HG02610 (cell line): ENCODE measurements around the gene CLSTN2.

Experiments
- ATAC-seq: cut with Tn5 transposase; IDR thresholded peaks from one replicate; pipeline ENCODE4 v1.9.1; 2021; ENCODE audit warnings: mild to moderate bottlenecking, moderate library complexity; ENCODE audit not compliant: unreplicated experiment

The CLSTN2 gene

DNA sequence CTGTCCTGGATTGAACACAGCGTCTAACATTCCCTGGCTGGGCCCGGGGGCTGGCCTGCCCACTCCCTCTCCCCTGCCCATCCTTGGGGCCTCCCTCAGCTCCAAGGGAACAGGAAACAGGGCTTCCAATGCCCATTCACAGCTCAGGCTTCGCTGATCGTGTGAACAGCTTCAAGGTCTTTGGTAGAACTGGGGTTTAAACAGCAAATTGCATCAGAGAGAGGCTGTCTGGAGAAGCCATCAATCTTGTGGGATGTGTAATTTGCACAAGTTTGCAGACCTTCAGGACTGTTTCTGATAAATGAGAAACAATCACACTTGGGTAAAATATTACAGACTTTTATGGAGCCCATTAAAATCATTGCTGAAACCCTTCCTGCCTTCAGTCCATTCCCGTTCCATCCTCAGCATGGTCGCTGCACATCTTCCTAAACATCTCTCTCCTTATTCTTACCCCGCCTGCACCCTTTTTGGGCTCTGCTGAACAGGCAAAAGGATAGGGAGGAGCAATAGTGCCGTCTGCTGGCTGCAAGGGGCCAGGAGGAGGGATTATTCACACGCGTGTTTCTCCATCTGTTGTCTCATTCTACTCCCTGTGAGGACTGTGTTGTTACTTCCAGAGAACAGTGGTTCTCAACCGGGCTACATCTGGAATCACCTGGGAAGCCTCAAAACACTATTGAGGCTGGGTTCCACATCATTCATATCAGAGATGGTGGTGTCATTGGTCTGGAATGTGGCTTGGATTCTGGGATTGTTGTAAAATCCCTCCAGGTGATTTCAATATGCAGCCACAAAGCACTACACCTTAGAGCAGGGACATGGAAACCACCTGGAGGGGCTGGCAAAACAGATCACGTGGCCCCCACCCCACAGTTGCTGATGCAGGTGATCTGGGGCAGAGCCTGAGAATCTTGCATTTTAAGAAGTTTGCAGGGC lies 116.3 kb downstream of the CLSTN2 start:
- no peak for ATAC-seq

DNA sequence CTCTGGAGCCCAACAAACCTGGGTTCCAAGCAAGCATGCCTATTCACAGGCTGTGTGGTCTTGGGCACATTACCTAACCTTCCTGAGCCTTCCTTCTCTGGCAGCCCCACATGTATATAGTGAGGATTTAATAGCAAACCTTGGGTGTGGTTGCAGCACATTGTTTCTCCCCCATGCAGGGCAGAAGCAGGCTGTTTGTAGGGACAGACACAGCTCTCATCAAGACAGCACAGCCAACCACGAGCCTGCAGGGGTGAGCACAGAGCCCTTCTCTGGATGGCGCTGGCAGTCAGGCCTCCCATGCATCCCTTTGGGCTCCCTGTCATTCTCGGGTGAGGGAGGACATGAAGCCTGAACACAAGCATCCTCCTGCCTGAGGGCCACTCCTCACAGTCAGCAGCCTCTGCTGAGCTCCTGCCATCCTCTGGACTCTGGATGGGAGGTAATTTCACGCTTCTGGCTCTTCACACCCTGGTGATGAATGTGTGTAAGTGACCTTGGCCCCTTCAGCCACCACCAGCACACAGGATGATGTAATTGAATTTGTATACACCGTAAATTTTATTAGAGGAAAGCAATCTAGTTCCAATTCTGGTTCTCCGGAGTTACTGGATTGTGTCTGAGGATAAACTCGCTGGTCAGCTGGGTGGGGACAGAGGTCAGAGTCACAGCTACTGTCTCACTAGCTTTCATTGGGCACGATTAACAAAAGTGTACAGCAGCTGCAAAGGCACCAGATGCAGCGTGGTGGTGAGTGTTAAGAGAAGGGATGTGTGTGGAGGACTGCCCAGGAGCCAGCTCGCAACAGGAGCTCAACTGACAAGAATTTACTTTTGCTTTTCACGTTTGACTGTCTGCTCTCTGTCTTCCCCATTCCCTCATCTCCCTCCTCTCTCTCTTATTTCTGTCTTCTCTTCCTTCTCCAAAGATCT lies 118.1 kb downstream of the CLSTN2 start:
- no peak for ATAC-seq

DNA sequence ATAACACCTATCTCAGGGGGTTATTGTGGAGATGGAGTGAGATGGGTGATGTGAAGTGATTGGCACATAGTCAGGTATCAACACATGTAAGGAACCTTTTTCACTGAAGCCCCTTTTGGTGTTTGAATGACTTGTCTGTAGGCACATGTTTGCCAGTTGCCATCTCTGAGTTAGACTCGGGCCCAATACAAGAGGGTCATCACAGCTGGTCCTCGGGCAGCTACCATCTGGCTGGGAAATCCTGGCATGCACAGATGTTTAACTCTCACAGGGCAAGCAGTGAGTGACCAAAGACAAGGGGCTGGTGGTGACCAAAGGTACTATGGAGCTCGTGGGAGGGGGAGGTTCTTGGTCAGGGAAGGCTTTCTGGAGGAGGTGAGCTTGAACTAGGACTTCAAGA lies 118.8 kb downstream of the CLSTN2 start:
- ATAC-seq = no peak

DNA sequence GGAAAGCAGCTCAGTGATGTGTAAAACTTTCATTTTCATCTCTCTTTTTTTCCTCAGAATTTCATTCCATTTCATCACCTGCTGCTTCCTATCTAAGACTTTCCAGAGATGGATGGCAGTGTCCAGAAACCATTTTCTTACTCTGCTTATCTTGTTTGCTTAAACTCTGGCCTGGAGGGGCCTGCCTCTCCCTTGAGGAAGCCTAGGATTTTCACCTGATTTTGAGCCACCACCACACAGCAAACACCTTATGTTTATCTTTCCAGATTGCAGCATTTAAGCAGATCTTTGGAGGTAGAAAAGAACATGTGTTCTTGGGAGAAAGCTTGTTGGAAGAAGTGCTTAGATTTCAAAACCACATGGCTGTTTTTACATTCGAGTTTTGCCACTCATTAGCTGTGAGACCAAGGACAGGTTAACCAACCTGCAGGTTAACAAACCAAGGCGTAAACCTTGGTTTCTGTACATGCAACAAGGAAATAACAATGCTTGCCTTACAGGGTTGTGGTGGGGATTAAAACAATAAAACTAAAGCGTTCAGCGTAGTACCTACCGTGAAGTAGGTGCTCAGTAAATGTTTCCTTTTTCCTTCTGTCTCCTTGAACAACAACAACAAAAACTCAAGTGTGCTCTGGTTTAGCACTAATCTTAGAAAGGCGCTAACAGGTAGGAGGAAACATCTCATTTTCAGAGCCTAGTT lies 120.3 kb downstream of the CLSTN2 start:
- ATAC-seq = no peak

DNA sequence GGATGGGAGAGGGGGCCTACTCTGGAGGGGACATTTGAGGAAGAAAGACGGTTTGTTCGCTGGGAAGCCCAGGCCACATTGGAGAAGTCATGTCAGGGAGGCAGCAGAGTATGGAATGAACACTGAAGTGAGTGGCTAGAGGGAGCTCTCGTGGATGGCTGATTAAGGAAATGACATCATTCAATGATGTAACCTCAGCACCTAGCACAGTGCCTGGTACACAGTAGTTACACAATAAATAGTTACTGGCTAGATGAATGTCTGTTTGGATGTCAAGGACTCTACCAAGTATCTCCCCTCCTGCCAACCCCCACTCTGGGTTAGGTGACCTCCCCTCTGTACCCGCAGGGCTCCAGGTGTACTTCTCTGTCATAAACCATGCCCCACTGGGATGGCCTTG lies 121.1 kb downstream of the CLSTN2 start:
- no peak for ATAC-seq

DNA sequence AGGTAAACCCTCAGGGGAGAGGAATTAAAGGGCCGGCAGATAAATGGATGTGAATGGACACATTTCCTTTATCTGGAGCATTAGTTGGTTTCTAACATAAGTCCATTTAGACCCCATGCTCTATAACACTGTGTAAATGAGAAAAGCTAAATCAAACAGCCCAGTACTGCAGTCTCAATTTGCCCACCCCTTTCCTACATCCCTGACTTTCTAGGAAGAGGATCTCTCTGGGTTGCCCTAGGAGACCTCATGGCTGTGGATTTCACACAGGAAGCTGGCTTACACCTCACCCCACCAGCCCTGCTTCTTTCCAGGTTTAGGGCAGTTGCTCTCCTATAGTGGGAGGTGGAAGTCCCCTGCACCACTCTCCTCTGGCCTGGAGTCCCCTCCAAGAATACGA lies 126.2 kb downstream of the CLSTN2 start:
- no peak for ATAC-seq

DNA sequence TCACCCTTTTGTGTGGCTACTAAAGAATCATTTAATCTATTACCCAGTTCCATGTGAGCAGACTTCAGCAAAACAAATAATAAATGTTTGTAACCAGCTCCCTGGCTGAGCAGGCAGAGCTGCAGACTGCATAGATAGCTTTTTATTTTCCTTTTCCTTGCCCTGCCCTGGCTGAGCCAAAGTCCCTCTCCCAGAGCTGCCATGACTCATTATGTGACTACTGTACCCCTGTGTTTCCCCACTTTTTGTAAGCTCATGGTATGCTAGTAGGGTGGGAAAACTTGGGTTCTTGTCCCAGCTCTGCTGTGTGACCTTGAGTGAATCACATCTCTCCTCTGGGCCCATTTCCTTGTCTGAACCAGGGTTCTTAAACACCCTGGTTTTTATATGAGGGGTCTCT lies 127.5 kb downstream of the CLSTN2 start:
- no peak for ATAC-seq

DNA sequence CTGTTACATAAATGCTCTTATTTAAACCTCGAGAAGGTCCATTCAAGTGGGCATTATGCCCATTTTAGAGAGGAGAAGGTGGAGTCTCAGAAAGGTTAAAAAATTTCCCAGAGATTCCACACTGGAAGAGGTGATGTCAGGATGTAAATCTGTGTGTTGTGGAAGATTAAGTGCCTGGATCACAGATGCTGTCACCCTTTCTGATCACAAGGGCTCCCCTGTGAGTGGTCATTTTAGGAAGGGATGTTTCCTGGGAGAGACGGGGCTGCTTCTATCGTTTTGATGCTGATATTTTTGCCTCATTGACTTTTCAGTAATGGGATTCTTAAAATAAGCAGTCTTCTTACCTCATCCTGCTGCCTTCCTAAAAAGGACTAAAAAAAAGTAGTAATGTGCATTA lies 132.5 kb downstream of the CLSTN2 start:
- ATAC-seq = no peak

DNA sequence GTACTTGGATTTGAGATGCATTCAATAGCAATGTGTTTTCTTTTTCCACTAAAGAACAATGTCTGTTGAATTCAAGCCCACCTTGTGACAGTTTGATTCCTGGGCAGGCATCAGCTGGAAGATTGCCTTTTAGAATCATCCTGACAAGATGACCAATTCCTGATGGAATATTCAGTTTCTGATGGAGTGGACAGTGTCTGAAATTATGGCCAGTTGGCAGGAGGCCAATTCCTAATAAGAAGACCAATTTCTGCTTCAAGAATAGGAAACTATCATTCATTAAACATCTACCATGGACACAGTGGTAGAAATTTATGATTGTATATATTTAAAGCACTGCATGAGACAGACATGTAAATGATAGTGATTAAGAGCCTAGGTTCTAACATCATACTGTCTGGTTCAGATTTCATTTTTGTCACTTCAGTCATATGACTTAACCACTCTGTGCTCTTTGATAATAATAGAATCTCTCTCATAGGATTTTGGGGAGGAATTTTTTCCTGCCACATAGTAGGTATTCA lies 133.6 kb downstream of the CLSTN2 start:
- ATAC-seq = no peak

DNA sequence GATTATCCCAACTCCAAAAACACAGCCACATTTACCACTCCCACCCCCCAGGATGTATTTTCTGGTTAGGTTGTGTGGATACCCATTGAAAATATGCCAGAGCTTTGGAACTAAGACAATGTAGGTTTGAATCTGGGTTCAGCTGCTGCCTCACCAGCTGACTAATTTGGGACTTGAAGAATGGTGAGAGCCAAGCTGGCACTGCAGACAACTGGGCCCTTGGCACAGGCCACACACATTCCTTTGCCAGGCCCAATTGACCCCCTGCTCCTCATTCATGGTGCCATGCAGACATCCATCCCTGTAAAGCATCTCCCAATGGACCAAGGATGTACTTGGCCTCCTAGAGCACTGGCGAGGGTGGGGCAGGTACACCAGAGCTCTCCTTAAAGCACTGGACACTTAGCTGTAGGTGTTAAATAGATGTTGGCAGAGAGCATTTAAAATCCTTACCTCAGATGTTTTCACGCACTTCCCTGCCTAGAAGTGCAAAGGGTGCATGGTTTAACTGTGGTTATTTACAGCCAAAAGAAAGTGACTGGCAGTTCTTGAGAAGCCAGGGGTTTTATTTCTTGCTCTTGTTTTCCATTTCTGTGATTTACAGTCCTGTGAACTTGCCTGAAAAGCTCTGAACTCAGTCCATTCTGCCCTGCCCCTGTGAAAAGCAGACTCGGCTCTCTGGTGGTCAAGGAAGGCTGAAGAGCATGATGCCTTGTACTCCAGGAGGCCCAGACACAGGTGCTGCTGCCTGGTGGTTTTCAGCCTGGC lies 138.5 kb downstream of the CLSTN2 start:
- no peak for ATAC-seq

DNA sequence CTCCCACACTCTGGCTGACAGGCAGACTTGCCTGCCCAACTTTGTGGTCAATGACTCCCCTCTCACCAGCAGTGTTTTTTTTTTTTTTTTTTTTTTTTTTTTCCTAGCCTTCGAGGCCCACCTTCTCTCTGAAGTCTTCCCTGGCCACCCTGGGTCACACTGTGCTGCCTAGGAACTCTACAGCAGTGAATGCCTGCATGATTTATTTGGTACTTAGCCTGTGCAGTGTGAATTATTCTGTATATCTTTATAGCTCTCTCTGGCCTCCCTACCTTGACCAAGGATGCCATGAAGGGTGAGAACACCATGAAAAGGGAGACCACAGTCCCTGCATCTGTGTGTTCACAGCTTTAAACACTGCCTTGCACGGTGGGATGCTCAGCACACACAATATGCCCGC lies 141.6 kb downstream of the CLSTN2 start:
- no peak for ATAC-seq

DNA sequence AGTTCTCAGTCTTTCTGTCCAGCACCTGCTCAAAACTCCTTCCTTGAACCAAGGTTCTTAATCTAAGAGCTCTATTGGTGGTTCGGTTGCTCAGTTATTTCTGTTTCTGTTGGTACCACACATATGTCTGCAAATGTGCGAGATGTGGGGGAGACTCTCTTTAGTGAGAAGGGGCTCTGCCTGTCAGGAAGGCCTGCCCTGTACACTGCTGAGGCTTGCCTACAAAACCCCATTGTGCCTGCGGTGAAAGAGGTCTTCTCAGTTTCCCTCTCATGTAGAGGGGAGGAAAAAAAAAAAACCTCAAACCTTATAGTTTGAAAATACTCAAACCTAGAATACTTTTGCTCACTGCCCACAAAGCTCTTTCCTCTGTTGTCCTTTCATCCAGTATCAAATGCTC lies 142.4 kb downstream of the CLSTN2 start:
- ATAC-seq = no peak

DNA sequence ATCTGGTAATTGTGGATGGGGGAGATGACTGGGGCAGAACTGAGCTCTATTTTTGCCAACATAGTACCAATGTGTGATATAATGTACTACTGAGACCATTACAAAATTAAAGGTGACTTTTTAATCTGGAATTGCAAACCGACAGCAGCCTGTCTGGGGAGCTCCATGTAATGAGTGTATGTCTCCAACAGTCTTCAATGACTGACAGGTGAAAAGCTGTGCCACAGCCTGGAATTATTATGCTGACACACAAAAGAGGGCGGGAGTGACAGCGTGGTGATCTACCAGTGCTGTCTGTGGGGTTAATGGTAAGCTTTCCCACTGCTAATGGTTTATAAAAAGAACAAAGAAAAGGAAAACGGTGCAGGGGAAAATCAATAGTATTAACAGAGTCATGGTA lies 143.4 kb downstream of the CLSTN2 start:
- ATAC-seq = no peak

DNA sequence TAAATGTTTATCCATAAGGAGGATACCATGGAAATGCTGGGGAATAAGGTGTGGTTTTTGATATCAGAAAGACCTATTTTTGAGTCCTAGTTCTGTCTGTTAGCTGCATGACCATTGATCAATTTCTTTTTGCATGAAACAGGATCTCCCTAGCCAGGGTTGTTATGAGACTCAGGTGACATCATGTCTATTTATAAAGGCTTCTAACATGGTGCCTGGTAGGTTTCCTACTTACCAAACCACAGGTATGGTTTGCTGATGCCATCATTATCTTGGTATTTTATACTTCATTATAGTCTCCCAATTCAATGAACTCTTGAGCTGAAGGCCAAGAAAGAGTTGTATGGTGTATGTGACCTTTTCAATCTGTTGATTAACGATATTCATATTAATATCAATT lies 144.0 kb downstream of the CLSTN2 start:
- no peak for ATAC-seq

DNA sequence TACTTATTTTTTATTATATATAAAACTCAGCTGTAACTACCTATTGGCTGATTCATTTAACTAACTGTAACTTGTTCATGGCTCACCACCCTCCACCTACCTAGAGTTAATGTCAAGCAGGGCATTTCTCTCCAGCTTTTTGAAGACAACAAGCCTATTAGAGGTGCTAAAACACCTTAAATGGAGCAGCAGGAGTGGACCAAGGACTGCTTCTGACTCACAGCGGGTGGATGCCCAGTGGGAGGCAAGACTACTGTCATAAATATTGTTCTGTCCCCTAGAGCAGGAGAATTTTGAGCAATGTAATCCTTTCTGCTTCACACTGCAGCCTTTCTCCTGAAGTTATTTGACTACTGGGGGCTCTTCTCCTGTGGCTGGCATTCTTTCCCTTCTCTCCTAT lies 146.9 kb downstream of the CLSTN2 start:
- no peak for ATAC-seq

DNA sequence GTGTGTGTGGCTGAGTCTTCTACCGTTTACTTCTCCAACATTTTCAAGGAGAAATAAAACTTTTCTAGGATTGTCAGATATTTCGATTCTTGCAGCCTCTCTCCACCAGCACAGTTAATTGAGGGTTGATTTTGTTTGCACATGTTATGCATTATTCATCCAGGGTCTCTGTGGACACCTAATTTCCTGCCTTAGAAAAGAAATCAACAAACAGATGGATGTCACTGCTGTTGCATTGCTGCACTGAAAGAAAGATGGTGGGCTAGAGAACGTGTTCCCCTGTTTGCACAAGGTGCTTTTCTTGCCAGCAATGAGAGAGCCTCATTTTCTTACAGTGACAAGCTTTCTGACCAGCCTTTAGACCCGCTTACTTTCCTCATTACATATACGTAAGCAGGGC lies 150.0 kb downstream of the CLSTN2 start:
- ATAC-seq = no peak

DNA sequence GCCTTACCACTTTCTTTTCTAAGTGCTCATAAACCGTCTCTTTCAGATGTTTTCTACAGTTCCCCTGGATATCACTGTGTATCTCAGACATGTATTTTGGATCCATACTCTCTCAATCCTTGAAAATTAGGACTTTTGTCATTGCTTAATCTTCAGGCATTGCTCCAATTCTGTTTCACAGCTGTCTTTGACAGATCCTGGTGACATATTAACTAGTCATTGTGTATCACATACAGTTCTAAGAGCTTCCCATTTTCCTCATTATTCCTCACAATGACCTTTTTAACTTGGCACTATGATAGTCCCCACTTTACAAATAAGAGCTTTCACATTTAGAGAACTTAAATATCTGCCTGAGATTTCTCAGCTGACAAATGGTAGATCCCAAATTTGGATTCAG lies 151.7 kb downstream of the CLSTN2 start:
- ATAC-seq = no peak

DNA sequence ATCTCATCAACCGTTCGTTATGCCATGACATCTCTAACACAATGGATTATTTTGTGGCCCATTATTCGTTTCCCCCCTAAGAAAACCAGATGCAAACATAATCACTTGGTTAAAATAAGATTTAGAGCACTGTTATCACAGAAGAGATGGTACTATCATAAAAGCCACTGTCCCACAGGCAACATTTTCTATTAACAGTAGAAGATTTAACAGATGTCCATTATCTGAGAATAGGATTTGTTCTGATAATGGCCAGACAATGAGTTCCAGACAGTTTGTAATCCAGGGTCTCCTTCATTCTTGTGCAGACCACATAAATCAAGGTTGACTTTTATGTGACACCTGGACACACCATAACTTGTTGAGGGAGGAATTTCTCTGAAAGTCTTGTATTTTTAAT lies 153.1 kb downstream of the CLSTN2 start:
- no peak for ATAC-seq

DNA sequence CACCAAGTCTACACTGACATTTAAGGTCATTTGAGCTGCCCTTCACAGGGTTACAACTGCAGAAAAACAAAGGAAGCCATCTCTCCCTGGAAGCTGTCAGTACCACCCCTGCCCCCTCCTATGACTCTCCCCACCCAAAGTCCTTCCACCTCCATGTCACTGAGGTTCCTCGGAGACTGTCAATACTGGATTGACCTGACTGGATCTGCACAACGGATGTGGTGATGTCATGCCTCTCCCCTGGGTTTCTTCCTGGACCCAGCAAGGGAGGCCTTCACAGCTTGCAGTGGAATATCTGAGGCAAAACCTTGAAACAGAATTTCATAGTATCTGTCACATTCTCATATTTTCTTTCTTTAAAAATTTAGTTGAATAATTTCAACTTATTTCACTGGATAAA lies 153.5 kb downstream of the CLSTN2 start:
- no peak for ATAC-seq

DNA sequence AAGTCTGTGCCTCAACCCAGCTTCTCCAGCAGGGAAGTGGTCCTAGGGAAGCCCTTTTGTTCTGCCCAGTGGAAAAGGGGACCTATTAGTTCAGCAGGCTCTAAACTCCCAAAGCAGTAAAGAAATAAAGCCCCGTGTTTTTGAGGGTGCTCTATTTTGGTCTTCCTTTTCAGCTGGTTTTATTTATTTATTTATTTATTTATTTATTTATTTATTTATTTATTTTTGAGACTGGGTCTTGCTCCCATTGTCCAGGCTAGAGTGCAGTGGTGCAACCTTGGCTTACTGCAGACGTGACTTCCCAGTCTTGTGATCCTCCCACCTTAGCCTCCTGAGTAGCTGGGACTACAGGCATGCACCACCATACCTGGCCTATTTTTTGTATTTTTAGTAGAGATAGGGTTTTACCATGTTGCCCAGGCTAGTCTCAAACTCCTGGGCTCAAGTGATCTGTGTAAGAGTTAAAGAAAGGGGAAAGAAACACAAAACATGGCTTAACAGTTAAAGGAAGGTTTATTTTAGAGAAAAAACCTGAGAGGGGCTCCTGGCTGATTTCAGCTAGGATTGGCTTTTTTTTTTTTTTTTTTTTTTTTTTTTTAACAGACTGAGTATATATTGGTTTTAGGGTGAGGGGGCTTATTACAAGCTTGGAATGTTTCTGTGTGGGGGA lies 154.6 kb downstream of the CLSTN2 start:
- no peak for ATAC-seq
